Erythroblast (primary cell): ENCODE measurements around the gene RBCK1.

Experiments
- GATA1 ChIP-seq: IDR thresholded peaks from 2 replicates; pipeline ENCODE4 v1.6.1; 2011; ENCODE audit warnings: low read depth, mild to moderate bottlenecking, control low read depth, low read length, moderate library complexity
- POLR2A ChIP-seq: IDR thresholded peaks from 2 replicates; pipeline ENCODE4 v1.6.1; 2011; ENCODE audit warnings: mild to moderate bottlenecking, low read length

- TF ChIP-seq POLR2A (no peak), GATA1 (no peak)
These were observed 18.5 kb downstream of the RBCK1 start for GRCh38 chr20:426566-426965.
